ENCODE results near the gene GALR1.
"Not testable (repeated sequence)": the region's sequence is repeated elsewhere in the genome, so short reads cannot be mapped to it uniquely, and the experiment has no call there.

GALR1 gene

DNA sequence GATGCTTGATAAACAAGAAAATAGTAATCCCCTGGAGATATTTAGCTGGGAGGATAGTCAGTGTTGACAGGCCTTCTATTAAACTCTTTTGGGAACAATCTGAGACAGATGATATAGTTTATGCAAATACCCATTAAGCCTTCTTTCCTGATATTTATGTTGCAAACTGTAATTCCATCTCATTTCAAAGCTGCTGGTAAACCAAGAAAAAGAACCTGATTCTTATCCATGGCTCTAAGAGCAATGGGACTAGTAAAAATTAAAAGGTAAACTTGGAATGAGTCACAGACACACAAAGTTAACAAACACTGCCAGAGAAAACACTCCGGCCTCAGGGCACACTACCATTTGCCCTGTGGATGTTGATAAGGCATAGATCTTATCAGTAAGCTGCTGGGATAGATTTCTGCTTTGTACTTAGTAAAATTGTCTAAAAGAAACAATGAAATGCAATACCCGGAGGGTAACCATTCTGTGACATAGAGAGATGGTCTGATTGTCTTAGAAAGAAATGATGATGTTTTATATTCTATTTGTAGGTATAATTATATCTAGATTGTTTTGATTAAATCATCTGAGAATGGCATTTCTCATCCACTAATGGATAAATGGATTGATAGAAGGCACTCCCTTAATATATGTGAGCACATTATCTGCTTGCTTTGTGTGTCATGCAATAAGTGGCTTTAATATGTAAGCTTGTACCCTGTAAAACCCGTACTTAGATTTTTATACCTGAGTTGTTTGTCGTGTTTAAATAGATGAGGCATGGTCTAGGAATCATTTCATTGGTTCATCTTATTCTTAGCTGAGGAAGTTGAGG is 13.2 kb downstream of the GALR1 start:
- no peak for DNase-seq (ENCODE audit: low spot score)
- in situ Hi-C loops (cut with MboI; ENCODE audit: low pct_unique_long_range_greater_than_20kb, low sequenced_read_pairs, unreplicated experiment): no loop called here
- TF ChIP-seq CTCF (IDR thresholded peaks at IDR 0.05; ENCODE audit: extremely low read depth, insufficient read depth, missing control alignments): no peak

- no peak for TF ChIP-seq CTCF (IDR thresholded peaks at IDR 0.05; ENCODE audit: extremely low read depth, insufficient read depth, missing control alignments)
- in situ Hi-C loops (cut with MboI; ENCODE audit: low pct_unique_long_range_greater_than_20kb, low sequenced_read_pairs, unreplicated experiment): no loop called here
Measured at GRCh38 chr18:77263466-77263763, 13.8 kb downstream of the GALR1 start.

DNA sequence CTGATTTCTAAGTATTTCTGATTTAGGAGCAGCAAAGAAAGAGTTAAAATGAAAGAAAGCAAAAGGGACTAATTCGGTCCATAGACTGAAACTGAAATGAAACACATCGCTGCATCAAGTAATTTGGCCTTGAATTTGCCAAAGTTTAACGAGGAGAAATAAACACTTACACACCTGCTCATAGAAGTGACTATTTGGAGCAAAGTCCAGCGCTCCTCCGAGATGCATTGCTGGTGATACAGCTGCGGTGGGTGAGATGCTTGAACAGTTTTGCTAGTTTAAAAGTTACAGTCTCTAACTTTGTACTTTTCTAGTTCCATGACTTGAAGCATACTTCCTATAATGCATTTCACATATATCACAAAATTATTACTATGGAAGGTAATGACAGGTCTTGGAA is 18.3 kb downstream of the GALR1 start:
- in situ Hi-C loops (cut with MboI; ENCODE audit: low pct_unique_long_range_greater_than_20kb, low sequenced_read_pairs, unreplicated experiment): no loop called here
- TF ChIP-seq CTCF (IDR thresholded peaks at IDR 0.05; ENCODE audit: extremely low read depth, insufficient read depth, missing control alignments): no peak
- no peak for DNase-seq (ENCODE audit: low spot score)

More at GRCh38 chr18:77263466-77263763, 13.8 kb downstream of the GALR1 start:
- no peak for DNase-seq (ENCODE audit: low spot score)

GRCh38 chr18:77268456-77268855 is 18.8 kb downstream of the GALR1 start:
- in situ Hi-C loops (cut with MboI; ENCODE audit: low pct_unique_long_range_greater_than_20kb, low sequenced_read_pairs, unreplicated experiment): no loop called here
- DNase-seq (ENCODE audit: low spot score): no peak
- TF ChIP-seq CTCF (IDR thresholded peaks at IDR 0.05; ENCODE audit: extremely low read depth, insufficient read depth, missing control alignments): no peak

DNA sequence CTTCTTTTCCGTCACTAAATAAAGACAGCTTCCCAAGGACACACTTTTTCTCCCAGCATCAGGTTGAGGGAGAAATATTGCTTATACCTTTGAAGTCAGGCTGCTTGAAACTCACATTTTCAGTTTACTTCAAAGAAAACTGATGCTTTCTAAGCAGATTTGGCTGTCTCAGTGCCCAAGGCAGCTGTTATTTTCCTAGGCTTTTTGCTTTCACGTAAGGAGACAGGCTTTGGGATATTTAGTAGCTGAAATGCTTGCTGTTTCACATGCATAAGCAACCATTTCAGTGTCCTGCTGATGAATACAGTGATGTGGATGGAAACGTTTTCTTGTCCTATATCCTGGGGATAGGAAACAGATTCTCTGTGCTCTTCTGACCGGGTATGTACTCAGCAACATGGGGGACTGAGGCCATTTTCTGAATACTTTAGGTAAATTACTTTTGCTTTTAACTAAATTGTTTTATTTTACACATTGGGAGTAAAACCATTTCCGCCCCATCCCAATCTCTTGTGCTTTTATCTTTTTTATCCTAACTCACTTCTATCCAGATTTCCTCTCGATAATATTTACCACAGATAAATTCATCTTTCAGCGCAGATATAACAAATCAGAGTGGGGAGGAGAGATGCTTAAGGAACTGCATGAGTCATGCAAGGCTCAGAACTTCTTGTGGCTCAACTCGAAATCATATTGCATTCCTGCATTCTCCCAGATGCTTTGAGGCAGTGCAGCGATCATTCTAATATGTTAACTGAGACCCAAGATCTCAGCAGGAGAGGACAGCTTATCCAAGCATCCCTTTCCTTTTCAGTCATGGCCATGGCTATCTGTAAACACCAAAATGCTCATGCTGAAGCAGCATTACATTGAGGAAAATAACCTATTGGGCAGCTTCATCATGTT is 22.2 kb downstream of the GALR1 start:
- no peak for DNase-seq (ENCODE audit: low spot score)
- TF ChIP-seq CTCF (IDR thresholded peaks at IDR 0.05; ENCODE audit: extremely low read depth, insufficient read depth, missing control alignments): no peak
- in situ Hi-C loops (cut with MboI; ENCODE audit: low pct_unique_long_range_greater_than_20kb, low sequenced_read_pairs, unreplicated experiment): no loop called here

GRCh38 chr18:77290841-77291240 is 41.2 kb downstream of the GALR1 start:
- in situ Hi-C loops (cut with MboI; ENCODE audit: low pct_unique_long_range_greater_than_20kb, low sequenced_read_pairs, unreplicated experiment): not testable (repeated sequence)

DNA sequence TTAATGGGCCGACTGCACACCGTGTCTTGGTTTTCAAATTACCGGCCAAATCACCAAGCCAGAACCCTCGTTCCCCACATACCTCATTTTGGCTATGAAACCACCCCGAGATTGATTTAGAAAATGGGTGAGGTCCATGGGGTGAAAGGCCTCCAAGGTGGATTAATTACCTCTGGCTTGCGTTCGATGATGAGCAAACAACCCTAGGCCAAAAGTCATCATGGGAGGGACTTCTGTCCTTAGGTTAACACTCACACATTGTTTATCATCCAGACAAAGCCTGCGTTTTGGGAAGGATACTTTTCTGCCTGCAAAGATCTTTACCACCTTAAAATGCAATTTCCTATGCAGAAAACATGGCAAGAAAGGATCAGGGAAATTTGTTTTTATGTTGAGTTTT is 48.5 kb downstream of the GALR1 start:
- in situ Hi-C loops (cut with MboI; ENCODE audit: low pct_unique_long_range_greater_than_20kb, low sequenced_read_pairs, unreplicated experiment): no loop called here
- DNase-seq (ENCODE audit: low spot score): no peak
- no peak for TF ChIP-seq CTCF (IDR thresholded peaks at IDR 0.05; ENCODE audit: extremely low read depth, insufficient read depth, missing control alignments)

More at GRCh38 chr18:77290841-77291240, 41.2 kb downstream of the GALR1 start:
- DNase-seq (ENCODE audit: low spot score): not testable (repeated sequence)
